Erythroblast (primary cell): ENCODE data around the gene DRC7.

Experiments
- GATA1 ChIP-seq: IDR thresholded peaks from 2 replicates; pipeline ENCODE4 v1.6.1; 2011; ENCODE audit warnings: low read depth, mild to moderate bottlenecking, control low read depth, low read length, moderate library complexity
- POLR2A ChIP-seq: IDR thresholded peaks from 2 replicates; pipeline ENCODE4 v1.6.1; 2011; ENCODE audit warnings: mild to moderate bottlenecking, low read length

DNA sequence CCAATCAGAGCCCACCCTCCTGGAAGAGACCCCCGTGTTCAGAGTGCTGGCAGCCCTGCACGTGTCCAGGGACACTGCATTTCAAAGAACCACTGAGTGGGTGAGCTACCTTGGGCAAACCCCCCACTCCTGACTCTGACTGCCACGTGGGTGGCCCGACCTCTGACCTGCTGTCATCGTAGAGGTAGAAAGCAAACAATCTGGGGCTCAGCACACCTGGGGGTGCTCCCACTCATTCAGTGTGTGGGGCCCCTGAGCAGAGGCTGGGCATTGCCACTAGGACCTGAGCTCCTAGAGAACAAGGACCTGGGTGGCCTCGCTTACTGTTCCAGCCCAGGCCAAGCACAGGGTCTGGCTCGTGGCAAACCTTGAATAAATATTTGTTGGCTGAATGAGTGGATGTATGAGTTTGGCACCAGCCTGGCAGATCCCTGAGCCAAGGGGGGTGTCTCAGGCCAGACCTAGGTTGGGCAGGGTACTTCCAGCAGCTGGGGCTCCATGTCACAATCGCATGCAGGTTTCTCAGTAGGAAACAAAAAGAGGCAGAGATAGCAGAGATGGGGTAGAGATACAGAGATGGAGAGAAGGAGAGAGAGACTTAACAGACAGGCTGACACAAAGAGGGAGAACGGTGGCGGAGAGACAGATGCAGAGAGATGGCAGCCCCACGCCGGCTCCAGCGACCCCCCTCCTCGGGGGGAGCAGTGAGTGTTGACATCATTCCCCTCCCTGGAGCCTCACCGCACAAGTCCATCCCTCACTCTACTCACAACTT, 5.4 kb upstream of the DRC7 start:
- no peak for TF ChIP-seq POLR2A
- no peak for TF ChIP-seq GATA1
